SJCRH30 (cell line): Measurements from ENCODE around the gene CNKSR3. TPM values are rescaled to one million over a fixed set of nuclear protein-coding genes. Genes with fewer than 3 reads are reported as not detected.

Source experiments
- DNase-seq, 2 experiments: peaks; one replicate each; pipeline ENCODE4 v3.0.0-alpha.2; 2015 to 2020
- H3K27ac ChIP-seq: fragments of 250-450 bp; sonication (Bioruptor Pico); 2 replicates; pipeline ENCODE4 v1.5.1; 2020; ENCODE audit warnings: mild to moderate bottlenecking, moderate library complexity
- H3K27me3 ChIP-seq: fragments of 250-450 bp; sonication (Bioruptor Pico); 2 replicates; pipeline ENCODE4 v1.5.1; 2020; ENCODE audit warnings: mild to moderate bottlenecking, moderate library complexity
- H3K36me3 ChIP-seq: fragments of 250-450 bp; sonication (Bioruptor Pico); 2 replicates; pipeline ENCODE4 v1.5.1; 2020; ENCODE audit warnings: mild to moderate bottlenecking, moderate library complexity
- H3K4me1 ChIP-seq: fragments of 250-450 bp; sonication (Bioruptor Pico); 2 replicates; pipeline ENCODE4 v1.5.1; 2020; ENCODE audit warnings: mild to moderate bottlenecking, moderate library complexity
- H3K4me3 ChIP-seq: fragments of 250-450 bp; sonication (Bioruptor Pico); 2 replicates; pipeline ENCODE4 v1.5.1; 2020; ENCODE audit warnings: mild to moderate bottlenecking, moderate library complexity
- H3K9me3 ChIP-seq: fragments of 250-450 bp; sonication (Bioruptor Pico); replicated peaks from 2 replicates; pipeline ENCODE4 v1.5.1; 2020; ENCODE audit warnings: mild to moderate bottlenecking, moderate library complexity
- total RNA-seq: library from RNA; depleted of rRNA; stranded (reverse); fragments of >200 nt; shearing (Covaris generic); gene quantifications from 2 replicates; pipeline ENCODE4 v1.2.3, GENCODE V29; 2014

Gene CNKSR3
- total RNA-seq, 1 experiment from 2014 or later: 33.8 TPM

GRCh38 chr6:154447954-154448353 is 62.5 kb downstream of the CNKSR3 start:
- Histone ChIP-seq H3K4me3 (peak overlapping the region; percentile 49), H3K4me1 (peaks cover 31% of the 10 kb centered on the region), H3K27me3 (no peaks in the 10 kb centered on the region), H3K36me3 (peaks cover 6% of the 10 kb centered on the region), H3K9me3 (no peaks in the 10 kb centered on the region), H3K27ac (peak overlapping the region; percentile 91)
- peak; percentile 72 to 94 for DNase-seq

DNA sequence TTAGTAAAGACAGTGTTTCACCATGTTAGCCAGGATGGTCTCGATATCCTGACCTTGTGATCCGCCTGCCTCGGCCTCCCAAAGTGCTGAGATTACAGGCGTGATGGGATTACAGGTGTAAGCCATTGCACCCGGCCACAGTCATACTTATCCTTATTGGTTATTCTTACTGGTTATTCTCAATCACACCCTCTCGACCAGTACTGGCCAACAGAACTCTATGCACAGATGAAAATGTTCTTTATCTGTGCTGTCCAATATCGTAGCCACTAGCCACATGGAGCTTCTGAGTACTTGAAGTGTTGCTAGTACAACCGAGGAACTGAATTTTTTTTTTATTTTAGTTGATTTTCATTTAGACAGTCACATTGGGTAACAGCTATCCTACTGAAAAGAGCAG is 63.5 kb downstream of the CNKSR3 start:
- H3K27ac ChIP-seq: peak overlapping the region; percentile 91
- H3K36me3 ChIP-seq: peaks cover 8% of the 10 kb centered on the region
- no peak for DNase-seq
- no peaks in the 10 kb centered on the region for H3K9me3 ChIP-seq
- no peak overlapping the region for H3K4me3 ChIP-seq
- no peaks in the 10 kb centered on the region for H3K27me3 ChIP-seq
- peaks cover 31% of the 10 kb centered on the region for H3K4me1 ChIP-seq

DNA sequence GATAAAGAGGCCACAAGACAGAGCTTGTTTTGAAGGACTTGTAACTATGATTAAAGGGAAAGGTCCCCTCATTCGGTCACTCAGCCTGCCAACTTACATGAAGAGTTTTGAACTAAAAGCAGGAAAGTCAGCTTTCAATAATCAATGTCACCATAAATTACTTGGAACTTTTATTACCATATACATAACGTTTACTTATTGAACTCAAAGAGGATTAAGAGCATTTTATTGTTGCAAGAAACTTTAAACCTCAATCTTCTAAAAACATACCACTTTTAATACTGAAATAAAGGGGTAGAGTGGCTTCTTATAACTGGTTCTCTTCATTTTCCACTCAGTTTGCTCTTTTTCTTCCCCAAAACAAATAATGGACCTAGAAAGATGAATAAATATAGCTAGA is 65.1 kb downstream of the CNKSR3 start:
- H3K4me1 ChIP-seq: peaks cover 26% of the 10 kb centered on the region
- H3K27me3 ChIP-seq: no peaks in the 10 kb centered on the region
- DNase-seq: no peak
- no peak overlapping the region for H3K27ac ChIP-seq
- no peak overlapping the region for H3K4me3 ChIP-seq
- H3K36me3 ChIP-seq: peaks cover 20% of the 10 kb centered on the region
- no peaks in the 10 kb centered on the region for H3K9me3 ChIP-seq

DNA sequence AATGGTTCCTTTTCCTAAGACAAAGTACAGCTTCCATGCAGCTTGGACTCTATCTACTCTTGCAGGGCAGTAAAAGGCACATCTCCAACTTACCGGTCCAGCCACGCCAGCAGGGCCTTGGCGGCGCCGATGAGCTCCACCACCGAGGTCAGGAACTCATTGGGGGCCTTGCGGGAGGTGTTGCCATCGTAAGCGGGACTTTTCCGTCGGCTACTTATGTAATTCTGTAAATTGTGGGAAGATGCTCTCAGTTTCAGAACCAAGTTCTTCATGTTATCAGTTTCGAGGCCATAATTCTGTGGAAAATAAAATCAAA is 68.5 kb downstream of the CNKSR3 start:
- no peak for DNase-seq
- Histone ChIP-seq H3K9me3 (no peaks in the 10 kb centered on the region), H3K36me3 (peaks cover 27% of the 10 kb centered on the region), H3K4me1 (peaks cover under 1% of the 10 kb centered on the region), H3K4me3 (no peak overlapping the region), H3K27me3 (no peaks in the 10 kb centered on the region), H3K27ac (no peak overlapping the region)

GRCh38 chr6:154440422-154441043 is 70.0 kb downstream of the CNKSR3 start:
- DNase-seq: no peak
- Histone ChIP-seq H3K27me3 (no peaks in the 10 kb centered on the region), H3K4me1 (no peaks in the 10 kb centered on the region), H3K4me3 (no peak overlapping the region), H3K9me3 (no peaks in the 10 kb centered on the region), H3K36me3 (peaks cover 35% of the 10 kb centered on the region), H3K27ac (no peak overlapping the region)

GRCh38 chr6:154440022-154440421 is 70.5 kb downstream of the CNKSR3 start:
- H3K27me3 ChIP-seq: no peaks in the 10 kb centered on the region
- H3K4me3 ChIP-seq: no peak overlapping the region
- no peaks in the 10 kb centered on the region for H3K4me1 ChIP-seq
- no peak overlapping the region for H3K27ac ChIP-seq
- H3K36me3 ChIP-seq: peaks cover 39% of the 10 kb centered on the region
- no peaks in the 10 kb centered on the region for H3K9me3 ChIP-seq
- DNase-seq: no peak

GRCh38 chr6:154438882-154439415 is 71.5 kb downstream of the CNKSR3 start:
- no peak overlapping the region for H3K4me3 ChIP-seq
- no peak for DNase-seq
- no peaks in the 10 kb centered on the region for H3K9me3 ChIP-seq
- no peaks in the 10 kb centered on the region for H3K27me3 ChIP-seq
- H3K36me3 ChIP-seq: peaks cover 40% of the 10 kb centered on the region
- H3K4me1 ChIP-seq: no peaks in the 10 kb centered on the region
- H3K27ac ChIP-seq: no peak overlapping the region

DNA sequence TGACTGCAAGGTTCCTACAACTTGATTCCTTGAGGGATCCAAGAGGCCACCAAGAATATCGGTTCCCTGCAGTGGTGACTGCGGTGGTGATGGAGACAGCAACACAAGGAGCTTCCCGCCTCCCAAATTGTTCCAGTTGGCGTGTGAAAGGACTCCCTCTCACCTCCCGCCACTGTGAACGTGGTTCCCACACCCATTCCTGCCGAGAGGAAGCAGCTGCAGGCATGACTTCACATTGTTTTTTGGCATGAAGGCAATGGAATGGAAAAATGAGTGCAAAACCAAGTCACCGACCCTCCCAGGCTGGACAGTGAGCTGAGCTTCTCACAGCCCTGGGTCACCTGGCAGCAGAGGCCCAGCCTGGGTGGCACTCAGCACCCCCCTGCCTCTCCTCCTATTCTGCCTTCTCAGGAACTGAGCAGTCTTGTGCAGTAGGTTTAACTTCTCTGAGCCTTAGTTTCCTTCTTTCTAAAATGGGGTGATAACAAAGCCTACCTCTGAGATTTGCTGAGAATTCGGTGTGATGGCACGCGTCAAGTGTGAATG is 75.0 kb downstream of the CNKSR3 start:
- DNase-seq: no peak
- no peak overlapping the region for H3K27ac ChIP-seq
- no peaks in the 10 kb centered on the region for H3K4me1 ChIP-seq
- no peaks in the 10 kb centered on the region for H3K27me3 ChIP-seq
- H3K36me3 ChIP-seq: peaks cover 45% of the 10 kb centered on the region
- H3K4me3 ChIP-seq: no peak overlapping the region
- no peaks in the 10 kb centered on the region for H3K9me3 ChIP-seq

GRCh38 chr6:154434662-154435061 is 75.8 kb downstream of the CNKSR3 start:
- H3K27me3 ChIP-seq: no peaks in the 10 kb centered on the region
- no peaks in the 10 kb centered on the region for H3K4me1 ChIP-seq
- H3K36me3 ChIP-seq: peaks cover 47% of the 10 kb centered on the region
- no peaks in the 10 kb centered on the region for H3K9me3 ChIP-seq
- H3K4me3 ChIP-seq: no peak overlapping the region
- no peak for DNase-seq
- H3K27ac ChIP-seq: no peak overlapping the region

DNA sequence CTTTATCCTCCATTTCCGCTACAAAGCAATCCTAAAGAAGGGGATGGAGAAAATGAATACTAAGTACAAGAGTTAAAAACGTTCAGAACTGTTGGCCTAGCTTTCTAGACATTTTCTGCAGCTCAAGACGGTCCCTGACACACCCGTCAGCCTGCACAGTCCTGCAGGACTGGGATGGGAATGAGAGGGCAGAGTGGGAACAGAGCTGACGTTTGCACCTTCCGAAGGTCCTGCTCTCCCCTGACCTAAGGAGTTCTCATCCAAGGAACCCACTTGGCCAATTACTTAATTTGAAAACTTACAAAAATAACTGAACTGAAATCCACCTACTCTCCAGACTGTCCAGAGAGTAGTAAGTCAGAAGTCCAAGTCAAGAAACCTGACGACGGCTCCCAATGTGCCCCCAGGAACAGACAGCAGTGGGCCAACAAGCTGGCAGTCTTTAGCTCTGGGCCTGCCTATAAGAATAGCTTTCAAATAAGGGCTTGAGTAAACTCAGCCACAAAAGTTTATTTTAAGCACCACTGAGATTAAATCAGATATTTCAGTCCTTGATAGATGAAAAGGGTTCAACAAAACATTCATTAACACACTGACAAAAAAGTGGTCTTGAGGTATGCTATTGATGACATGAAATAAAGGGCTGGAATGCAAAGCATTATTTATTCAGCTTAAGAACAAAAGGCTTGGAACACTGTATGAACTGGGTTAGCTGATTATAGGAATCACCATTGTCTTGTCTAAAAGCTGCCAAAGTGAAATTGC is 76.8 kb downstream of the CNKSR3 start:
- no peak for DNase-seq
- Histone ChIP-seq H3K36me3 (peaks cover 47% of the 10 kb centered on the region), H3K4me1 (no peaks in the 10 kb centered on the region), H3K9me3 (no peaks in the 10 kb centered on the region), H3K4me3 (no peak overlapping the region), H3K27me3 (no peaks in the 10 kb centered on the region), H3K27ac (no peak overlapping the region)

DNA sequence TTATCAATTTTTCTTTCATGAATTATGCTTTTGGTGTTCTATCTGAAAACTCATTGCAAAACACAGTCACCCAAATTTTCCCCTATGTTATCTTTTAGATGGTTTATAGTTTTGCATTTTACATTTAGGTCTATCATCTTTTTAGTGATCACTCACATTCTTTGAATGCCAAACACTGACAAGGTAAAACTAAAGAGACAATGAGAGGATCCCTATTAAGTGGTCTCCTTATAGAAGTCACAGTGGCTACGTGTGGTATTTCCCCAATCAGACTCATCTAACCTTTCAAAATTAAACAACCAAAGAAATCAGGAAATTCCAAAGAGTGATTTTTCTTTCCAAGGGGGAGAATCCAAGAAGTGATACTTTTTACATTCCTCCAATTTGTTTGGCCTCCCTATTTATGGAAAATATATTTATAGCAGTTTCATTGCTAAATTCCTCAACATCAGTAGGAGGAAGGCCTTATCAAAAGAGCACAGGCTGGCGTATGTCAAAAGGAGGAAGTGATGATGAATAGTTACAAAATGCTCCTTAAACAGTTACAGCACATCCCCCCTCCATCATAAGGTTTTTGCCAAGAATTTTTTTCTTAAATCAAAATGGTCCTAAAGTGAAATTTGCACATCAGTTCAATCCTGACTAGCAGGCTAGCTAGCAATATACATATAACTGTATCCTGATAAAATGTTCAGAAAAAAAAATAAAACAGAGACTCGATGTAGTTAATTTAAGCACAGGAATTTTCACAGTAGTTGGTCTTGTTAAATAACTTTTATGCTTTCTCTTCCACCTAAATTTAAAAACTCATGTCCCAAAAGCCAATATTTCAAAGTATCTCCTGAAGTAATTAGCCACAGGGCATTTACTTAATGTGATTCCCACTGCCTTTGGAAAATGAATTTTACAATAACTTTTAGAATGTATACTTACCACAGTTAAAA is 77.7 kb downstream of the CNKSR3 start:
- Histone ChIP-seq H3K9me3 (no peaks in the 10 kb centered on the region), H3K4me1 (no peaks in the 10 kb centered on the region), H3K27me3 (no peaks in the 10 kb centered on the region), H3K36me3 (peaks cover 43% of the 10 kb centered on the region), H3K4me3 (no peak overlapping the region), H3K27ac (no peak overlapping the region)
- no peak for DNase-seq

GRCh38 chr6:154430481-154430919 is 80.0 kb downstream of the CNKSR3 start:
- H3K36me3 ChIP-seq: peaks cover 45% of the 10 kb centered on the region
- H3K27ac ChIP-seq: no peak overlapping the region

GRCh38 chr6:154429711-154430110 is 80.8 kb downstream of the CNKSR3 start:
- DNase-seq: no peak
- no peaks in the 10 kb centered on the region for H3K9me3 ChIP-seq
- no peak overlapping the region for H3K27ac ChIP-seq

More at GRCh38 chr6:154430481-154430919, 80.0 kb downstream of the CNKSR3 start:
- H3K27me3 ChIP-seq: no peaks in the 10 kb centered on the region
- H3K4me1 ChIP-seq: no peaks in the 10 kb centered on the region
- H3K9me3 ChIP-seq: no peaks in the 10 kb centered on the region
- no peak overlapping the region for H3K4me3 ChIP-seq
- no peak for DNase-seq

GRCh38 chr6:154428897-154429296 is 81.6 kb downstream of the CNKSR3 start:
- Histone ChIP-seq H3K4me1 (no peaks in the 10 kb centered on the region), H3K36me3 (peaks cover 46% of the 10 kb centered on the region), H3K9me3 (no peaks in the 10 kb centered on the region), H3K27me3 (no peaks in the 10 kb centered on the region), H3K4me3 (no peak overlapping the region), H3K27ac (no peak overlapping the region)
- DNase-seq: no peak

More at GRCh38 chr6:154429711-154430110, 80.8 kb downstream of the CNKSR3 start:
- H3K27me3 ChIP-seq: no peaks in the 10 kb centered on the region
- no peak overlapping the region for H3K4me3 ChIP-seq
- no peaks in the 10 kb centered on the region for H3K4me1 ChIP-seq
- H3K36me3 ChIP-seq: peaks cover 45% of the 10 kb centered on the region
